Esophagus squamous epithelium (tissue), 5 donors: ENCODE measurements around the gene CORO2A. TPM values are rescaled to one million over a fixed set of nuclear protein-coding genes. Genes with fewer than 3 reads are reported as not detected.
A peak's percentile ranks its signal among the peaks of the same experiment; 100 is the strongest.
"Not testable (repeated sequence)": the region's sequence is repeated elsewhere in the genome, so short reads cannot be mapped to it uniquely, and the experiment has no call there.

Experiments
- DNase-seq: peaks from one replicate; lab custom pipeline; 2025; lab: John Stamatoyannopoulos, UW
- H3K27ac ChIP-seq, 4 donors: fragments of 200-600 bp; sonication (generic); one replicate each; pipeline ENCODE4 v1.5.1; 2016 to 2019; ENCODE audit warnings: mild to moderate bottlenecking in 1 of 4
- H3K27me3 ChIP-seq, 4 donors: fragments of 200-600 bp; sonication (generic); 1 replicate in 3 of 4; 2 replicates in 1 of 4; pipeline versions ENCODE4 v1.5.1 to v1.6.0; 2017 to 2021; ENCODE audit warnings: antibody characterized with exemption in 1 of 4
- H3K36me3 ChIP-seq, 3 donors: fragments of 200-600 bp; sonication (generic); one replicate each; pipeline ENCODE4 v1.5.1; 2016 to 2019
- H3K4me1 ChIP-seq, 3 donors: fragments of 200-600 bp; sonication (generic); one replicate each; pipeline ENCODE4 v1.5.1; 2017 to 2019
- H3K4me3 ChIP-seq, 4 donors: fragments of 200-600 bp; sonication (generic); 1 replicate in 3 of 4; 2 replicates in 1 of 4; pipeline ENCODE4 v1.5.1; 2016 to 2019; ENCODE audit warnings: mild to moderate bottlenecking in 2 of 4, moderate library complexity in 1 of 4
- H3K9me3 ChIP-seq, 3 donors: fragments of 200-600 bp; sonication (generic); one replicate each; pipeline ENCODE4 v1.5.1; 2016 to 2019
- CTCF ChIP-seq, 6 experiments: fragments of 450-650 bp in 4 of 6; fragments of 200-600 bp in 2 of 6; sonication (generic) in 2 of 6; IDR thresholded peaks; one replicate each; pipeline ENCODE4 v1.5.1; 2016 to 2019; ENCODE audit warnings: antibody characterized with exemption in 6 of 6, mild to moderate bottlenecking in 4 of 6, moderate library complexity in 4 of 6
- POLR2A ChIP-seq, 4 donors: fragments of 450-650 bp; IDR thresholded peaks; one replicate each; pipeline ENCODE4 v1.6.1; 2017; ENCODE audit warnings: antibody characterized with exemption in 4 of 4, mild to moderate bottlenecking in 4 of 4, moderate library complexity in 3 of 4
- WGBS, 2 donors: methylation state at CpG; one replicate each; pipeline ENCODE4 v1.1.5; 2018; 5-methylcytosine and 5-hydroxymethylcytosine counted together
- intact Hi-C: fragments of 100-400 bp; cut with DNase I; formaldehyde crosslinking; loops from one replicate; pipeline ENCODE4 v1.15.0; 2022
- total RNA-seq, 4 donors: library from RNA; depleted of rRNA; stranded (reverse); fragments of >200 nt; gene quantifications; one replicate each; pipeline ENCODE4 v1.1.0, GENCODE V29; 2016
- donor health status: DM: yes; HTN: yes; CAD: no.

The CORO2A gene
- total RNA-seq, 4 donors from 2014 or later = 15.6 to 27.6 (median 26.1) TPM

GRCh38 chr9:98092613-98092931, 99.9 kb downstream of the CORO2A start:
- peaks cover 5 to 41% (median 6%) of the 10 kb centered on the region in 3 donors for H3K36me3 ChIP-seq
- TF ChIP-seq POLR2A (IDR thresholded peaks at IDR 0.05) (no peak), CTCF (IDR thresholded peaks at IDR 0.05) (no peak)
- 77 to 79% methylated on average over 11 of the region's 11 CpGs for WGBS, 2 donors
- peaks cover 5 to 25% (median 14%) of the 10 kb centered on the region in 3 donors for H3K4me1 ChIP-seq
- no peaks in the 10 kb centered on the region for H3K9me3 ChIP-seq
- no peak for DNase-seq
- no peak overlapping the region for H3K27ac ChIP-seq
- no peaks in the 10 kb centered on the region for H3K27me3 ChIP-seq
- H3K4me3 ChIP-seq = no peak overlapping the region
- intact Hi-C loops = no loop called here

GRCh38 chr9:98091735-98092612, 100.5 kb downstream of the CORO2A start:
- intact Hi-C loops = no loop called here
- H3K4me1 ChIP-seq = peaks cover 4 to 25% (median 8%) of the 10 kb centered on the region in 3 donors
- no peak overlapping the region for H3K4me3 ChIP-seq
- H3K27me3 ChIP-seq = no peaks in the 10 kb centered on the region
- 43 to 48% methylated on average over 13 to 17 of the region's 17 CpGs for WGBS, 2 donors
- no peak overlapping the region for H3K27ac ChIP-seq
- H3K9me3 ChIP-seq = no peaks in the 10 kb centered on the region
- DNase-seq = no peak
- TF ChIP-seq POLR2A (IDR thresholded peaks at IDR 0.05) (no peak), CTCF (IDR thresholded peaks at IDR 0.05) (no peak)
- H3K36me3 ChIP-seq = peaks cover 5 to 41% (median 6%) of the 10 kb centered on the region in 3 donors

- 70 to 80% methylated on average over 1 to 2 of the region's 3 CpGs for WGBS, 2 donors
- intact Hi-C loops, DNase-seq: not testable (repeated sequence)
Observed at GRCh38 chr9:98090674-98091073, 101.8 kb downstream of the CORO2A start.

GRCh38 chr9:98087420-98088354, 104.8 kb downstream of the CORO2A start:
- peak overlapping the region; percentile 24 to 59 (median 40) for H3K4me3 ChIP-seq
- H3K27me3 ChIP-seq = no peaks in the 10 kb centered on the region
- peaks cover 4 to 48% (median 6%) of the 10 kb centered on the region in 3 donors for H3K4me1 ChIP-seq
- H3K36me3 ChIP-seq = peaks cover 0 to 40% (median 0%) of the 10 kb centered on the region in 3 donors
- TF ChIP-seq POLR2A (IDR thresholded peaks at IDR 0.05) (peak in 1 of 4 donors; percentile 23), CTCF (IDR thresholded peaks at IDR 0.05) (peak in 2 of 6 experiments; percentile 19 to 39)
- DNase-seq = no peak
- WGBS, 2 donors = 29 to 32% methylated on average over 20 to 28 of the region's 92 CpGs
- intact Hi-C loops = loop anchor here (10.0 kb wide), 1 partner anchor 107 kb away; the partner anchor contains the start of gene CORO2A
- H3K9me3 ChIP-seq = no peaks in the 10 kb centered on the region
- peak overlapping the region; percentile 42 to 85 (median 78) for H3K27ac ChIP-seq

More at GRCh38 chr9:98090674-98091073, 101.8 kb downstream of the CORO2A start:
- H3K27ac ChIP-seq, H3K9me3 ChIP-seq, H3K4me3 ChIP-seq, H3K27me3 ChIP-seq: not testable (repeated sequence)
- H3K36me3 ChIP-seq = peaks cover 0 to 38% (median 5%) of the 10 kb centered on the region in 3 donors
- peaks cover 4 to 37% (median 6%) of the 10 kb centered on the region in 3 donors for H3K4me1 ChIP-seq

- intact Hi-C loops = loop anchor here (10.0 kb wide), 1 partner anchor 108 kb away; the partner anchor contains the start of gene CORO2A
- no peak for TF ChIP-seq CTCF (IDR thresholded peaks at IDR 0.05)
- TF ChIP-seq POLR2A (IDR thresholded peaks at IDR 0.05) = no peak
- peaks cover 0 to 52% (median 5%) of the 10 kb centered on the region in 3 donors for H3K36me3 ChIP-seq
Observed at GRCh38 chr9:98086461-98086860, 106.0 kb downstream of the CORO2A start.

More at GRCh38 chr9:98086461-98086860, 106.0 kb downstream of the CORO2A start:
- H3K4me1 ChIP-seq = peaks cover 9 to 51% (median 16%) of the 10 kb centered on the region in 3 donors
- 77 to 86% methylated on average over 2 to 4 of the region's 4 CpGs for WGBS, 2 donors
- peak overlapping the region in 3 of 4 donors; percentile 77 to 85 (median 78) for H3K27ac ChIP-seq
- no peaks in the 10 kb centered on the region for H3K9me3 ChIP-seq
- no peaks in the 10 kb centered on the region for H3K27me3 ChIP-seq
- no peak for DNase-seq
- no peak overlapping the region for H3K4me3 ChIP-seq
